OCI-LY1 (cell line): ENCODE measurements around the gene GFOD1.

Experiments
- H2AFZ ChIP-seq: fragments of 200-600 bp; sonication (generic), shearing (Covaris generic); 2 replicates; pipeline ENCODE4 v1.6.0; 2014; ENCODE audit warnings: antibody characterized with exemption, mild to moderate bottlenecking, low read length
- H3F3A ChIP-seq: fragments of 200-600 bp; sonication (generic), shearing (Covaris generic); 2 replicates; pipeline ENCODE4 v1.6.0; 2014; ENCODE audit warnings: mild to moderate bottlenecking, antibody characterized with exemption, low read length, moderate library complexity; ENCODE audit not compliant: insufficient read depth
- H3K27ac ChIP-seq: fragments of 200-600 bp; sonication (generic); 2 replicates; pipeline ENCODE4 v1.5.1; 2014; ENCODE audit warnings: low read length, mixed run types, mild to moderate bottlenecking, low read depth; ENCODE audit not compliant: poor library complexity, severe bottlenecking
- H3K27me3 ChIP-seq: fragments of 200-600 bp; sonication (generic); 2 replicates; pipeline ENCODE4 v1.6.0; 2014; ENCODE audit warnings: antibody characterized with exemption, mild to moderate bottlenecking, low read length, moderate library complexity; ENCODE audit not compliant: insufficient read depth
- H3K36me3 ChIP-seq: fragments of 200-600 bp; sonication (generic); 2 replicates; pipeline ENCODE4 v1.6.1; 2014; ENCODE audit warnings: mild to moderate bottlenecking, antibody characterized with exemption, low read length, moderate library complexity, mixed read lengths; ENCODE audit not compliant: insufficient read depth
- H3K4me1 ChIP-seq: fragments of 200-600 bp; sonication (generic); 2 replicates; pipeline ENCODE4 v1.5.1; 2014; ENCODE audit warnings: mild to moderate bottlenecking, low read length, moderate library complexity; ENCODE audit not compliant: insufficient read depth, severe bottlenecking
- H3K4me2 ChIP-seq: fragments of 200-600 bp; sonication (generic), shearing (Covaris generic); 2 replicates; pipeline ENCODE4 v1.6.1; 2014; ENCODE audit warnings: low read length
- H3K4me3 ChIP-seq: fragments of 200-600 bp; sonication (generic); 2 replicates; pipeline ENCODE4 v1.5.1; 2014; ENCODE audit warnings: low read length, low read depth, mild to moderate bottlenecking, mixed read lengths; ENCODE audit not compliant: poor library complexity, severe bottlenecking
- H3K79me2 ChIP-seq: fragments of 200-600 bp; shearing (Covaris generic); 2 replicates; pipeline ENCODE4 v1.6.1; 2016; ENCODE audit warnings: mixed run types, low read length, mixed read lengths; ENCODE audit not compliant: insufficient read depth
- H3K9ac ChIP-seq: fragments of 200-600 bp; sonication (generic), shearing (Covaris generic); 2 replicates; pipeline ENCODE4 v1.6.1; 2014; ENCODE audit warnings: mild to moderate bottlenecking, low read length, mixed read lengths
- H3K9me2 ChIP-seq: fragments of 200-600 bp; sonication (generic), shearing (Covaris generic); 2 replicates; pipeline ENCODE4 v1.6.1; 2014; ENCODE audit warnings: low read depth, mild to moderate bottlenecking, low read length, mixed read lengths
- H3K9me3 ChIP-seq: fragments of 200-600 bp; shearing (Covaris generic); 2 replicates; pipeline ENCODE4 v1.6.1; 2014; ENCODE audit warnings: low read length, mixed read lengths
- H4K20me1 ChIP-seq: fragments of 200-600 bp; sonication (generic), shearing (Covaris generic); 2 replicates; pipeline ENCODE4 v1.6.0; 2016; ENCODE audit warnings: mild to moderate bottlenecking, low read length; ENCODE audit not compliant: insufficient read depth
- CTCF ChIP-seq: fragments of 200-600 bp; sonication (generic), shearing (Covaris generic); IDR thresholded peaks from 2 replicates; pipeline ENCODE4 v1.5.1; 2017; ENCODE audit warnings: mild to moderate bottlenecking, antibody characterized with exemption, low read length, moderate library complexity, mixed read lengths
- EZH2 ChIP-seq: fragments of 200-600 bp; sonication (generic), shearing (Covaris generic); IDR thresholded peaks from 2 replicates; pipeline ENCODE4 v1.8.0; 2017; ENCODE audit warnings: borderline replicate concordance, mixed run types, mild to moderate bottlenecking, antibody characterized with exemption, low read length, moderate library complexity, mixed read lengths

The GFOD1 gene

GRCh38 chr6:13455552-13455966, 31.8 kb downstream of the GFOD1 start:
- no peaks in the 10 kb centered on the region for H3F3A ChIP-seq
- TF ChIP-seq EZH2 (no peak), CTCF (no peak)
- H3K36me3 ChIP-seq = peaks cover 34% of the 10 kb centered on the region
- H3K4me1 ChIP-seq = peaks cover 65% of the 10 kb centered on the region
- peak overlapping the region; percentile 77 for H3K27ac ChIP-seq
- H3K9me3 ChIP-seq = no peaks in the 10 kb centered on the region
- H3K4me3 ChIP-seq = peak overlapping the region; percentile 3
- no peaks in the 10 kb centered on the region for H4K20me1 ChIP-seq
- H3K27me3 ChIP-seq = no peaks in the 10 kb centered on the region
- no peaks in the 10 kb centered on the region for H3K9me2 ChIP-seq
- peak overlapping the region; percentile 49 for H3K9ac ChIP-seq
- 0 out of 2 replicates have a peak, but pooled peaks cover 7% of the 10 kb centered on the region for H3K79me2 ChIP-seq
- peak overlapping the region; percentile 56 for H3K4me2 ChIP-seq
- H2AFZ ChIP-seq = no peak overlapping the region

- no peaks in the 10 kb centered on the region for H3K9me2 ChIP-seq
- H3K27me3 ChIP-seq = no peaks in the 10 kb centered on the region
- H4K20me1 ChIP-seq = no peaks in the 10 kb centered on the region
- peaks cover 39% of the 10 kb centered on the region for H3K36me3 ChIP-seq
- H3F3A ChIP-seq = no peaks in the 10 kb centered on the region
- H3K9ac ChIP-seq = peak overlapping the region; percentile 49
- peaks cover 59% of the 10 kb centered on the region for H3K4me1 ChIP-seq
- H3K9me3 ChIP-seq = no peaks in the 10 kb centered on the region
- 0 out of 2 replicates have a peak, but pooled peaks cover 7% of the 10 kb centered on the region for H3K79me2 ChIP-seq
- no peak for TF ChIP-seq EZH2
- TF ChIP-seq CTCF = peak; percentile 52
- no peak overlapping the region for H2AFZ ChIP-seq
- peak overlapping the region; percentile 77 for H3K27ac ChIP-seq
- peak overlapping the region; percentile 3 for H3K4me3 ChIP-seq
- peak overlapping the region; percentile 56 for H3K4me2 ChIP-seq
Measured at GRCh38 chr6:13454286-13455221, 32.8 kb downstream of the GFOD1 start.

- peaks cover 40% of the 10 kb centered on the region for H3K36me3 ChIP-seq
- H3K4me3 ChIP-seq = no peak overlapping the region
- no peak overlapping the region for H2AFZ ChIP-seq
- no peaks in the 10 kb centered on the region for H3K9me3 ChIP-seq
- H3F3A ChIP-seq = no peaks in the 10 kb centered on the region
- H3K9ac ChIP-seq = no peak overlapping the region
- peak overlapping the region; percentile 77 for H3K27ac ChIP-seq
- H3K9me2 ChIP-seq = no peaks in the 10 kb centered on the region
- 0 out of 2 replicates have a peak, but pooled peaks cover 7% of the 10 kb centered on the region for H3K79me2 ChIP-seq
- no peaks in the 10 kb centered on the region for H4K20me1 ChIP-seq
- no peak overlapping the region for H3K4me2 ChIP-seq
- H3K27me3 ChIP-seq = no peaks in the 10 kb centered on the region
- TF ChIP-seq CTCF = no peak
- TF ChIP-seq EZH2 = no peak
- peaks cover 54% of the 10 kb centered on the region for H3K4me1 ChIP-seq
Measured at GRCh38 chr6:13453771-13454251, 33.6 kb downstream of the GFOD1 start.
